ENCODE data around the gene IREB2.

Gene IREB2

GRCh38 chr15:78405336-78405924, 32.6 kb upstream of the IREB2 start:
- no peak for DNase-seq (ENCODE audit: low read depth, low spot score)

DNA sequence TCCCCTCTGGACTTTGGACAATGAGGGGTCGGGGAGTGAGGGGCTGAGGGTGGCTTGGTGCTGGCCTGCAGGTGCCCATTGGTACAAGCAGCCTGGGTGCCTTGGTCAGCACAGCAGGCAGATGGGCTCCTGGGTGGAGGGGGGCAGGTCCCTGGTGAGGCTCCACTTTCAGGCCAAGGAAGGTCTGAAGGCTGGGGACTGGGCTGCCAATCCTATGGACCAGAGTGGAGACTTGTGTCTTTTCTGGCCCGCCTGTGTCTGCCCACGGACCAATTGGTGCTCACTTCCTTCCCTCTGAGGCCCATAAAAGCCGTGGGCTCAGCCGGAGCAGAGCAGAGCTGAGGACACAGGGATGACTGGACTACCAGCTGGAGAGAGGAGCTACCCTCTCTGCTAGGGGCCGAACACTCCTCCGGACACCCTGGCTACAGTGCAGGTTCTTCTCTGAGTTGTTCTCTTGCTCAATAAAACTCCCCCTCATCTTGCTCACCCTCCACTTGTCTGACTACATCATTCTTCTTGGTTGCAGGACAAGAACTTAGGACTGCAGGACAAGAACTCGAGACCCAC, 31.9 kb upstream of the IREB2 start:
- DNase-seq (ENCODE audit: low read depth, low spot score), result no peak

DNA sequence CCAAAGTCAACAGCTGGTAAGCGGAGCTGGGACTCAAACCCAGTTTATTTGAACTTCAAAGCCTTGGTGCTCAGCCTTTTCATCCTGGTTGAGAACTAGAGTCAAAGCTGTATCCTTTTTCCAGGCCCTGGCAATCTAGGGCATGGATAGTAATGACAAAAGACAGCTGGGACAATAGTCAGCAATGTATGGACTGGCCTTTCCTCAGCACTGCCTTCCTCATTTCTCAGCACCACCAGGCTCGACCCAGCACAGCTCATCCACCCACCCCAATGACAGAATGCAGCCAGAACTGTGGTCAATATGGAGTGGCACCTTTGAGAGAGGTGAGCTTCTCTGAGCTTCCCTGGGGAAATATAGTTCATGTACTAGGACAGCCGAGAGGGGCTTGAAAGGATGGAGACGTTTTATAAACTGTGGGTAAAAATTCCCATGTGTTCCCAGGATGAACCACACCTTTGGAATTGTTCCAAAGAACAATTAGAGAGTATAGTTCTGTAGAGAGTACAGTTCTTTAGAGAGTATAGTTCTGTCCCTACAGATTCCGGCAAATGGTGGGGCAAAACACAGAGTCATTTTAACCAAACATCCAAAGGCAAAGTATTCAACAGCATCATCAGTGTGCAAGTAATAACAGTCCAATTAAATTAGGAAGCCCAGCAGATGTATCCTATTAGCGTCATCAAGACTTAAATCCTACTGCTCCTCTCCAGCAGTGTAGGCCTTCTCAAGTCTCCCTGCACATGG, 30.2 kb upstream of the IREB2 start:
- DNase-seq (ENCODE audit: low read depth, low spot score), result no peak

- DNase-seq (ENCODE audit: low read depth, low spot score), result no peak
These were observed 29.7 kb upstream of the IREB2 start for GRCh38 chr15:78408355-78408640.

- DNase-seq (ENCODE audit: low read depth, low spot score), result no peak
These were observed 29.1 kb upstream of the IREB2 start for GRCh38 chr15:78408961-78409360.

- no peak for DNase-seq (ENCODE audit: low read depth, low spot score)
These were observed 27.0 kb upstream of the IREB2 start for GRCh38 chr15:78411061-78411460.

DNA sequence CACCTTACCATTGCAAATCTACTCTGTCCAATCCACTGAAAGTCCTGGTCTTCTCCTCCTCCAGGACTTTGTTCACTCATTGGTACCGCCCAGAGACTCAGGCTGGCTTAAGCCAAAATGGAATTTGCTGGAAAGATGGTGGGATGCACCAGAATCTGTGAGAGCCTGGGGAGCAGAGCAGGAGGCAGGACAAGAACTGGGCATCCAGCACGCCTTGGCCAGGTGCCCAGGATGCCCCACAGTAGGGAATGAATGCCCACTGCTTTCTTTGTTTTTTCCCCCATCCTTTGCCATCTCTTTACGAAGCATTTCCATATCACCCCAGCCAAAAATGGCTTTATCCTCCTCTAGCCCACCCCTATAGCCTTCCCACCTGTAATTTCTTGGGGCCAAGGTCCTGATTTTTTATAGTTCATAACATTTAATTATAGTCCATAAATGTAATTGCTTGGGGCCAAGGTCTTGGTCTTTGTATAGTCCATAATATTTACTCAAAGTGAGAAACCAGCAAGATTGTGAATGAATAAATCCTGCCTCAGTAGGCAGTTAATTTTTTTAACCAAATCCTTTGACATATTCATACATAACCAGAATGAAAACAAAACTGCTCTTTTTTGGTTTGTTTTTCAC, 23.3 kb upstream of the IREB2 start:
- DNase-seq (ENCODE audit: low read depth, low spot score), result no peak

- no peak for DNase-seq (ENCODE audit: low read depth, low spot score)
These were observed 22.7 kb upstream of the IREB2 start for GRCh38 chr15:78415284-78415683.

GRCh38 chr15:78417754-78418630, 20.0 kb upstream of the IREB2 start:
- DNase-seq (ENCODE audit: low read depth, low spot score), result no peak

DNA sequence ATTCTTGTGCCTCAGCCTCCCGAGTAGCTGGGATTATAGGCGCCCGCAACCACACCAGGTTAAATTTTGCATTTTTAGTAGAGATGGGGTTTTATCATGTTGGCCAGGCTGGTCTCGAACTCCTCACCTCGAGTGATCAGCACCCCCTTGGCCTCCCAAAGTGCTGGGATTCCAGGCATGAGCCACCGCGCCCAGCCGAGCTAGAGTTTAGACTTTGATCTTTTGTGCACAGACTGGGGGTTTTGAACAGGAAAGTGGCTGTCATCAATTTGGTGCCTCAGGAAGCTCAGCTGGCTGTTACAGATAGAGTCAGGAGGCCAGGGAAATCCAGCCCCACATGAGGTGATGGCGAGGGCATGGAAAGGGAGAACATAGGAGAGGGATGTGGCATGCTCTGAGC, 19.3 kb upstream of the IREB2 start:
- no peak for DNase-seq (ENCODE audit: low read depth, low spot score)

GRCh38 chr15:78419367-78419766, 18.6 kb upstream of the IREB2 start:
- no peak for DNase-seq (ENCODE audit: low read depth, low spot score)

DNA sequence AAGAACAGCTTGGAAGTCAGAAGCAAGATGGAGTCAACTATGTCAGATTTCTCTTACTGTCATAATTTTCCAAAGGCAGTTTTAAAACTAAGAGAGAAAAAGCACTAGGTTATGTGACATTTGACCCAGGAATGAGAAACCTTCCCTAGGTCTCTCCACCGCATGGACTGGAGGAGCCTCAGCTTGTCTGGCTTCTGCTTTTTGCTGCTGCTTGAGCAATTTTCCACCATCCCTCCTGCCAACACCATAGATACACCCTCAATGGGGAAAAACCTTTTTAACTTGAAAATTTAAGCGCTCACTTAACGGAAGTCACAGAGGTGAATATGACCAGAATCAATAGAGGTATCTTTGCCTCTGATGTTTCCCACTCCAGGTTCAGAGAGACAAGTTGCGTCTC, 17.8 kb upstream of the IREB2 start:
- no peak for DNase-seq (ENCODE audit: low read depth, low spot score)

DNA sequence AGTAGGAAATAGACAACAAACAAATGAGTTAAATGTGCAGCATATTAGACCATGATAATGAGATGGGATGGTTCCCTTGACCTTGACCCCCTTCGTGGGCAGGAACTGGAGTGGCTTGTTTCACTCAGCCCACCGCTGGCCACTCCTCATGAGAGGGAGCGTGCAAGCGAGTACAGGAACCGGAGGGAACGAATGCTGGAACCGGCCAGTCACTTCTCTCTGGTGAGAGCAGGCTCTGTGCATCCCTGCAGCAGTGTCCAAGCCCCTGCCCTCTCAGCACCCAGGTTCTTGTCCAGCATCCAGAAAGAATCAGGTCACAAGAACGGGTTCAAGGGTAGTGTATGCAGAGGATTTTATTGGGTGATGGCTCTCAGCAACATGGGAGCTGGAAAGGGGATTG, 17.2 kb upstream of the IREB2 start:
- no peak for DNase-seq (ENCODE audit: low read depth, low spot score)

- no peak for DNase-seq (ENCODE audit: low read depth, low spot score)
These were observed 16.6 kb upstream of the IREB2 start for GRCh38 chr15:78421238-78421965.

DNA sequence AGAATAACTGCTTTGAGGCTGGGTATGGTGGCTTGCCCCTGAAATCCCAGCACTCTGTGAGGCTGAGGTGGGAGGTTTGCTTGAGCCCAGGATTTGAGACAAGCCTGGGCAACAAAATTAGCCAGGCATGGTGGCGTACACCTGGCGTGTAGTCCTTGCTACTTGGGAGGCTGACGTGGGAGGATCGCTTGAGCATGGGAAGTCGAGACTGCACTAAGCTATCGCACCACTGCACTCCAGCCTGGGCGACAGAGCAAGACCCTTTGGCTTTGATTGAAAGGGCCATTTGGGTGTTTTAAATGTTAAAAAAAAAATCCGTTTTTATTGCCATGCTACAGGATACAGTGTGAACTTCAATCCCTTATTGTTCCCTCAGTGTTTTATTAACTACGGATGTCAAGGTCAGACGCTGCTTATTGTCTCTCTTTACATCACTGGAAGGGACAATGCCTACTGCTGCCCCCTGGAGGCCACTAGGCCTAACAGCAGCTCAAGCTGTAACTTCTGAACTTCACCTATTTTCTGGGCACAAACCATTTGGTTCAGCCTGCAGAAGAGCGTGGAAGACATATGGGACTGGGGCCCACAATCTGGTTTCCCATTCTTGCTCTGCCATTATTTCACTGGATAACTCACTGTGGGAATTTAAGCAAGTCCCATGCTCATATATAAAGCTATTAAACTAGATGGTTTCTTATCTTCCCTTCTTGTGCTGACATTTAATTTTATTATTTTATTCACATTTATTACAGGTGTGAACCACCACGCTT, 15.3 kb upstream of the IREB2 start:
- no peak for DNase-seq (ENCODE audit: low read depth, low spot score)

- DNase-seq (ENCODE audit: low read depth, low spot score), result no peak
These were observed 13.3 kb upstream of the IREB2 start for GRCh38 chr15:78424673-78425072.

- no peak for DNase-seq (ENCODE audit: low read depth, low spot score)
These were observed 12.4 kb upstream of the IREB2 start for GRCh38 chr15:78425643-78426042.

DNA sequence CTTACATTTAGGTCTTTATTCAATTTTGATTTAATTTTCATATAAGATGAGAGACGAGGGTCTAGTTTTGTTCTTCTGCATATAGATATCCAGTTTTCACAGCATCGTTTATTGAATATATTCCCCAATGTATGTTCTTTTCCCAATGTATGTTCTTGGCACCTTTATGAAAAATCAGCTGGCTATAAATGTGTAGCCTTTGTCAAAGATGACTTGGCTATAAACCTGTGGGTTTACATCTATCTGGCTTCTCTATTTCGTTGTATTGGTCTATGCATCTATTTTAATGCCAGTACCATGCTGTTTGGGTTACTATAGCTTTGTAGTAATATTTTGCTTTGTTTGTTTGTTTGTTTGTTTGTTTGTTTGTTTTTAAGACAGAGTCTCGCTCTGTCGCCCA, 11.7 kb upstream of the IREB2 start:
- DNase-seq (ENCODE audit: low read depth, low spot score), result no peak

- no peak for DNase-seq (ENCODE audit: low read depth, low spot score)
These were observed 10.1 kb upstream of the IREB2 start for GRCh38 chr15:78427953-78428352.

DNA sequence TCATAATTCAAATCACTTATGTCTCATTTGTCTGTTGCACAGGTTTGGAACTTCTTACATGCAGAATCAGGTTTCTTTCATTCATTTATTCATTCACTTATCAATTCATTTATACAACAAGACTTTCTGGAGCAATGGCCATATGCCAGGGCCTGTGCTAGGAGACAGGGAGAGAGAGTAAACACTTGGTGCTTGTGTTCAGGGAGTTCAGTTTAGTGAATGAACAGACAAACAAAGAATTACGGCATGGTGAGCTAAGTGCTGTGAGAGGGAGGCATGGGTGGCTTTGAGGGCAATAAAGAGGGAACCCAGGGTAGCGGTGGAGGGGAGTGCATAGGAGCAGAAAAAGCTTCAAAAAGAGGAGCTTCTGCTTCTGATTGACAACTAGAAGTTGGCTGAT, 8.5 kb upstream of the IREB2 start:
- no peak for DNase-seq (ENCODE audit: low read depth, low spot score)

DNA sequence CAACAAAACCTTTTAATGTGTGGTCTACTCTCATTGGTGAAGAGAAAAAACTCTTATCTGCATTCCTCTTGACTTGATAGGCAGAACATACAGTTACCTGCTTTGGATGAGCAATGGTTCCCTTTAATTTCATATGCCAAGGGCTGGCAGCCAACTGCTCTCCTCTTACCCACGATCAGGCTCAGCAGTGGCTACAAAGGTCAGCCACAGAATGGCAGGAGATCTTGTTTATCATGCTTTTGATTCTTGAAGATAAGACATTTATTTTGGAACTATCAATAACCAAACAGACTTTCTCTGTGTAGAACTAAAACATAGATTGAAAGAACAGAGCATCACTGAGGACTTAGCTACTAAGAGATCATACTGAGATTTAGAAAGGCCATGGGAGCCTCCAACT, 6.1 kb upstream of the IREB2 start:
- DNase-seq (ENCODE audit: low read depth, low spot score), result no peak
